Cardiac muscle cell (in vitro differentiated cells and primary cell): ENCODE measurements around the gene UNC13A. TPM values are rescaled to one million over a fixed set of nuclear protein-coding genes. Genes with fewer than 3 reads are reported as not detected.

Experiments
- DNase-seq, 2 donors: peaks; one replicate each; pipeline versions ENCODE4 v3.0.0 to v3.0.0-alpha.2; 2010 to 2017; ENCODE audit warnings: low read depth in 1 of 2, low spot score in 1 of 2
- H3K27ac ChIP-seq: fragments of 200-600 bp; sonication (generic); 2 replicates; pipeline ENCODE4 v1.5.1; 2016
- H3K27me3 ChIP-seq: fragments of 200-600 bp; sonication (generic); 2 replicates; pipeline ENCODE4 v1.6.0; 2016; ENCODE audit warnings: control low read depth
- H3K36me3 ChIP-seq: fragments of 200-600 bp; sonication (generic); 2 replicates; pipeline ENCODE4 v1.5.1; 2016; ENCODE audit warnings: control low read depth
- H3K4me1 ChIP-seq: fragments of 200-600 bp; sonication (generic); 2 replicates; pipeline ENCODE4 v1.8.1; 2017; ENCODE audit warnings: low read depth, mild to moderate bottlenecking, mixed run types
- H3K4me3 ChIP-seq: fragments of 200-600 bp; sonication (generic); 2 replicates; pipeline ENCODE4 v1.5.1; 2016; ENCODE audit warnings: mild to moderate bottlenecking
- H3K9me3 ChIP-seq: fragments of 200-600 bp; sonication (generic); 2 replicates; pipeline ENCODE4 v1.5.1; 2017; ENCODE audit warnings: low read depth, mild to moderate bottlenecking, control low read depth
- polyA plus RNA-seq: library from polyadenylated mRNA; unstranded; fragments of >200 nt; fragmentation: Nextera tagmentation; extraction: Ambion mirVana; gene quantifications from 2 replicates; pipeline ENCODE4 v1.2.1, GENCODE V29; 2016
- total RNA-seq: library from RNA; depleted of rRNA; stranded (reverse); fragments of >200 nt; gene quantifications from 2 replicates; pipeline ENCODE4 v1.2.3, GENCODE V29; 2016
- TF ChIP-seq, protein P1 (sequence below): IDR thresholded peaks from 2 replicates; pipeline ENCODE4 v1.5.1; 2012; ENCODE audit warnings: low read depth, mild to moderate bottlenecking, low read length

UNC13A gene
- total and polyA plus RNA-seq, 2 experiments from 2014 or later: 0.31 to 0.54 TPM

DNA sequence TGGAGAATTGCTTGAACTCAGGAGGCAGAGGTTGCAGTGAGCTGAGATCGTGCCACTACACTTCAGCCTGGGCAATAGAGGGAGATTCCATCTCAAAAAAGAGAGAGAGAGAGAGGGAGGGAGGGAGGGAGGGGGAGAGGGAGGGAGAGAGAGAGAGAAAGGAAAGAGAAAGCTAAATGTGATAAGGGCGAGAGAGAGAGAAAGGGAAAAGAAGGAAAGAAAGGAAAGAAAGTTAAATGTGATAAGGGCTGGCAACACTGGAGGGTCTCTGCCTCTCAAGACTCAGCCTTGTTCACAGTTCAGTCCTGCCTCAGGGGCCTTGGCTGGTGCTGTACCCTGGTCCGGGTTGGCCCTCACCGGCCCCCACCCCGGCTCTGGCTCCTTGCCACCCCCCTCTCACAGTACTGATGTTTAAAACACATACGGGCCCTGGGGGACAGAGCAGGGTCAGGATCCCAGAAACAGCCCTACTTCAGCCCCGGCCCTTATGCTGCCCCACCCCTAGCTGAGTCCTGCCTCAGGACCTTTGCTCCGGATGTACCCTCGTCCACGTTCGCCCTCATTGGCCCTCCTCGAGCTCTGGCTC lies 34.6 kb upstream of the UNC13A start:
- Histone ChIP-seq H3K27ac (no peak overlapping the region), H3K9me3 (no peaks in the 10 kb centered on the region), H3K27me3 (no peaks in the 10 kb centered on the region), H3K4me3 (no peak overlapping the region), H3K4me1 (peaks cover 8% of the 10 kb centered on the region), H3K36me3 (peaks cover 17% of the 10 kb centered on the region)
- TF ChIP-seq, protein P1, sequence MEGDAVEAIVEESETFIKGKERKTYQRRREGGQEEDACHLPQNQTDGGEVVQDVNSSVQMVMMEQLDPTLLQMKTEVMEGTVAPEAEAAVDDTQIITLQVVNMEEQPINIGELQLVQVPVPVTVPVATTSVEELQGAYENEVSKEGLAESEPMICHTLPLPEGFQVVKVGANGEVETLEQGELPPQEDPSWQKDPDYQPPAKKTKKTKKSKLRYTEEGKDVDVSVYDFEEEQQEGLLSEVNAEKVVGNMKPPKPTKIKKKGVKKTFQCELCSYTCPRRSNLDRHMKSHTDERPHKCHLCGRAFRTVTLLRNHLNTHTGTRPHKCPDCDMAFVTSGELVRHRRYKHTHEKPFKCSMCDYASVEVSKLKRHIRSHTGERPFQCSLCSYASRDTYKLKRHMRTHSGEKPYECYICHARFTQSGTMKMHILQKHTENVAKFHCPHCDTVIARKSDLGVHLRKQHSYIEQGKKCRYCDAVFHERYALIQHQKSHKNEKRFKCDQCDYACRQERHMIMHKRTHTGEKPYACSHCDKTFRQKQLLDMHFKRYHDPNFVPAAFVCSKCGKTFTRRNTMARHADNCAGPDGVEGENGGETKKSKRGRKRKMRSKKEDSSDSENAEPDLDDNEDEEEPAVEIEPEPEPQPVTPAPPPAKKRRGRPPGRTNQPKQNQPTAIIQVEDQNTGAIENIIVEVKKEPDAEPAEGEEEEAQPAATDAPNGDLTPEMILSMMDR: no peak
- no peak for DNase-seq

DNA sequence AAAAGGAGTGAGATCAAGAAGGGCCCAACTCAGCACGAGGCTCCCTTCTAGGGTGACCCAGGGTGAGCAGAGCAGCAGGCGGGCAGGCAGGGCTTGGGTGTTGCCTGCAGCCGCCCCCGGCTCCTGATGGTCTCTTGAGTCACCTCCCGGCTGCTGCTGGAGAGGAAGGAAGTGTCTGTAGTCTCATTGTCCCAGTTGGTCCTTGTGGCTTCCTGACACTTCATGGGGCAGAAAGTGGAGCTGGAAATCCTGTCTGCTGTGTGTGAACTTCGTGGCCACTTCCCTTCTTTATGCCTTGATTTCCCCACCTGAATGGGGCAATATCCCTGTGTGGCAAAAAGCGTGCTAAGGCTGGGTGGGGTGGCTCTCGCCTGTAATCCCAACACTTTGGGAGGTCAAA lies 33.7 kb upstream of the UNC13A start:
- no peak for DNase-seq
- no peak overlapping the region for H3K27ac ChIP-seq
- H3K4me1 ChIP-seq: peaks cover 8% of the 10 kb centered on the region
- no peaks in the 10 kb centered on the region for H3K9me3 ChIP-seq
- TF ChIP-seq, protein P1: no peak
- H3K4me3 ChIP-seq: no peak overlapping the region
- H3K27me3 ChIP-seq: no peaks in the 10 kb centered on the region
- peaks cover 8% of the 10 kb centered on the region for H3K36me3 ChIP-seq

DNA sequence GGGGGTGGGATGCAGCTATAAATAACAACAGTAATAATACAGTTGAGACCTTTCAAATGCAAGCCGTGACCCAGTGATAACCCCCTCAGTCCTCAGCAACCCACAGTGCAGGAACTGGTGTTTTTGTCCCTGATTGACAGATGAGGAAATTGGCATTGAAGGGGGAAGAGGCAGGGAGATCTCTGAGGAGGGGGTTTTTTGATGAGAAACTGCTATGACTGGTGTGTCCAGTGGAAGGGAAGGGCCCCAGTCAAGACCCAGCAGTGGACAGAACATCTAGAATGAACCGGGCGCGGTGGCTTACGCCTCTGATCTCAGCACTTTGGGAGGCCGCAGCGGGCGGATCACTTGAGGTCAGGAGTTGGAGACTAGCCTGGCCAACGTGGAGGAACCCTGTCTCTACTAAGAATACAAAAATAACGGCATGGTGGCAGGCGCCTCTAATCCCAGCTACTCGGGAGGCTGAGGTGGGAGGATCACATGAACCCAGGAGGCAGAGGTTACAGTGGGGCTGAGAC lies 33.0 kb upstream of the UNC13A start:
- Histone ChIP-seq H3K4me3 (no peak overlapping the region), H3K4me1 (peaks cover 8% of the 10 kb centered on the region), H3K27ac (no peak overlapping the region), H3K27me3 (no peaks in the 10 kb centered on the region), H3K9me3 (no peaks in the 10 kb centered on the region), H3K36me3 (peaks cover 8% of the 10 kb centered on the region)
- no peak for DNase-seq
- TF ChIP-seq, protein P1: no peak

DNA sequence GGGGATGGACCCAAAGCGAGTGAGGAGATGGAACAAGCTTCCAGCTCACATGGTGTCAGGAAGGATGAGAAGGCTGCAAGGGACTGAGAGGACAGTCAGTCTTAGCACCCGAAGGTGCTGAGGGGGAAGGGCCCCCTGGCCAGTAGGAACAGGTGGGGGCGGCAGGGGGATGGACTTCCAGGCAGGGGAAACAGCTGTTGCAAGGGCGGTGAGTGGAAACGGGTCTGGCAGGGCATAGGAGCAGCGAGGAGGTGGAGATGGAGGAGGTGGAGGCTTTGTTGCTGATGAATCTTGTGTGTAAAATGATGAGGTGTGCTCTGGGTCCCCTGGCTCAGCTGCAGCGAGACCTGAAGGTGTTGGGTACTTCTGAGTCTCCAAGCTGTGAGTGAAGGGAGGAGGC lies 32.3 kb upstream of the UNC13A start:
- H3K27ac ChIP-seq: no peak overlapping the region
- no peaks in the 10 kb centered on the region for H3K27me3 ChIP-seq
- peaks cover 8% of the 10 kb centered on the region for H3K36me3 ChIP-seq
- H3K9me3 ChIP-seq: no peaks in the 10 kb centered on the region
- peak overlapping the region; percentile 99 for H3K4me3 ChIP-seq
- peaks cover 8% of the 10 kb centered on the region for H3K4me1 ChIP-seq
- TF ChIP-seq, protein P1: no peak
- no peak for DNase-seq

DNA sequence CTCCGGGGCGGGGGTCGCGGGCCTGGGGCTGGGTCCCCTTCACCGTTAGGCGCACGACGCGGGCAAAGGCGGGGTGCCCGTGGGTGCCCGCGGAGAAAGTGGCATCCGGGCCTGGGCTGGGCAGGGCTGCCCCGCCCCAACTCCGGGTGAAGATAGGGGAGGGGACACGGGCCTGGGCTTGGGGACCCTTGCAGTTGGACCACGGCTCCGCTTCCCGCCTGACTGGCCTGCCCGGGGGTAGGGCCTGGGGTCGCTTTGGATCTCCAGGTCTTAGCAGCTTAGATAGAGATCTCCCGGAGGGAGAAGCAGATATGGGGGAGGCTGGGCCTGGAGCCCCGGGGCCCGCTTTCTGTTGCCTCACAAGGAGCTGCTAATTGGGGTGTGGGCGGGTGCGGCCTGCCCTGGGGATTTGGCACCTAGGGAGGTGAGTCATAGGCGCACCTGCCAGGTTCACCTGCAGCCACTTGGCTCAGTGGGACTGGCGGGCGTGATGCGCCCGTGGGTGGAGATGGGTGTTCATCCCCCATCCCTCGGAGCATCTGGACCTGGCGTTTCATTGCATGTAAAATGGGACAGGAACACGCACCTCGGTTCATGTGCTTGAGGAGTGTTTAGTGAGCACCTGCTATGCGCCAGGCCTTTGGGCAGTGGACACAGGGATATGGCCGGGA lies 31.7 kb upstream of the UNC13A start:
- TF ChIP-seq, protein P1: no peak
- no peak overlapping the region for H3K27ac ChIP-seq
- no peaks in the 10 kb centered on the region for H3K9me3 ChIP-seq
- H3K4me1 ChIP-seq: peaks cover 8% of the 10 kb centered on the region
- no peak for DNase-seq
- H3K27me3 ChIP-seq: no peaks in the 10 kb centered on the region
- H3K4me3 ChIP-seq: peak overlapping the region; percentile 99
- peaks cover 3% of the 10 kb centered on the region for H3K36me3 ChIP-seq
